Nephron (organoid): ENCODE measurements around the gene MSANTD4.
"Not testable (repeated sequence)": the region's sequence is repeated elsewhere in the genome, so short reads cannot be mapped to it uniquely, and the experiment has no call there.

Experiments
- H3K27ac Mint-ChIP-seq, 3 experiments: 2 replicates each; pipeline ENCODE4 v1.8.0; 2020; ENCODE audit warnings: mixed read lengths in 3 of 3, mild to moderate bottlenecking in 2 of 3, moderate library complexity in 1 of 3
- H3K27me3 Mint-ChIP-seq: 2 replicates; pipeline ENCODE4 v1.8.0; 2021; ENCODE audit warnings: low read depth, mild to moderate bottlenecking, moderate library complexity, mixed read lengths
- H3K36me3 Mint-ChIP-seq: 2 replicates; pipeline ENCODE4 v1.8.0; 2020; ENCODE audit warnings: low read depth, mixed read lengths
- H3K4me1 Mint-ChIP-seq: 2 replicates; pipeline ENCODE4 v1.8.0; 2020; ENCODE audit warnings: mixed read lengths
- H3K4me3 Mint-ChIP-seq, 3 experiments: 2 replicates each; pipeline ENCODE4 v1.8.0; 2020; ENCODE audit warnings: mild to moderate bottlenecking in 3 of 3, mixed read lengths in 3 of 3, moderate library complexity in 2 of 3
- H3K9me3 Mint-ChIP-seq: 2 replicates; pipeline ENCODE4 v1.8.0; 2020; ENCODE audit warnings: mixed read lengths
- CTCF ChIP-seq, 3 experiments: fragments of 200-600 bp; sonication (generic); IDR thresholded peaks; one replicate each; pipeline ENCODE4 v1.5.0; 2021; ENCODE audit warnings: antibody characterized with exemption in 3 of 3; ENCODE audit not compliant: unreplicated experiment in 3 of 3

Gene MSANTD4

GRCh38 chr11:106059617-106060016, 37.6 kb upstream of the MSANTD4 start:
- Mint-ChIP-seq H3K9me3 (no peaks in the 10 kb centered on the region), H3K27me3 (no peaks in the 10 kb centered on the region), H3K4me1 (no peaks in the 10 kb centered on the region), H3K36me3 (peaks cover 8% of the 10 kb centered on the region), H3K27ac (no peak overlapping the region), H3K4me3 (no peak overlapping the region)
- no peak for TF ChIP-seq CTCF (IDR thresholded peaks at IDR 0.05; ENCODE audit: unreplicated experiment in 3 of 3)

GRCh38 chr11:106058377-106058776, 36.3 kb upstream of the MSANTD4 start:
- H3K9me3 Mint-ChIP-seq, H3K36me3 Mint-ChIP-seq, H3K27ac Mint-ChIP-seq, H3K4me1 Mint-ChIP-seq, H3K4me3 Mint-ChIP-seq, H3K27me3 Mint-ChIP-seq: not testable (repeated sequence)

GRCh38 chr11:106051103-106051502, 29.1 kb upstream of the MSANTD4 start:
- Mint-ChIP-seq H3K9me3 (no peaks in the 10 kb centered on the region), H3K36me3 (no peaks in the 10 kb centered on the region), H3K4me3 (no peak overlapping the region), H3K27ac (no peak overlapping the region), H3K27me3 (no peaks in the 10 kb centered on the region), H3K4me1 (no peaks in the 10 kb centered on the region)
- no peak for TF ChIP-seq CTCF (IDR thresholded peaks at IDR 0.05; ENCODE audit: unreplicated experiment in 3 of 3)

GRCh38 chr11:106049727-106050476, 27.9 kb upstream of the MSANTD4 start:
- no peaks in the 10 kb centered on the region for H3K36me3 Mint-ChIP-seq
- peak overlapping the region in 1 of 3 experiments; percentile 1 for H3K27ac Mint-ChIP-seq
- H3K4me3 Mint-ChIP-seq, result no peak overlapping the region
- no peaks in the 10 kb centered on the region for H3K9me3 Mint-ChIP-seq
- H3K4me1 Mint-ChIP-seq, result no peaks in the 10 kb centered on the region
- H3K27me3 Mint-ChIP-seq, result no peaks in the 10 kb centered on the region
- TF ChIP-seq CTCF (IDR thresholded peaks at IDR 0.05; ENCODE audit: unreplicated experiment in 3 of 3), result no peak

GRCh38 chr11:106047631-106048030, 25.6 kb upstream of the MSANTD4 start:
- H3K27ac Mint-ChIP-seq, result no peak overlapping the region
- no peak for TF ChIP-seq CTCF (IDR thresholded peaks at IDR 0.05; ENCODE audit: unreplicated experiment in 3 of 3)
- H3K4me1 Mint-ChIP-seq, result no peaks in the 10 kb centered on the region
- H3K27me3 Mint-ChIP-seq, result no peaks in the 10 kb centered on the region
- H3K9me3 Mint-ChIP-seq, result no peaks in the 10 kb centered on the region
- H3K4me3 Mint-ChIP-seq, result no peak overlapping the region
- H3K36me3 Mint-ChIP-seq, result no peaks in the 10 kb centered on the region

GRCh38 chr11:106043540-106043939, 21.5 kb upstream of the MSANTD4 start:
- Mint-ChIP-seq H3K4me1 (no peaks in the 10 kb centered on the region), H3K9me3 (no peaks in the 10 kb centered on the region), H3K27me3 (no peaks in the 10 kb centered on the region), H3K36me3 (no peaks in the 10 kb centered on the region), H3K4me3 (no peak overlapping the region), H3K27ac (no peak overlapping the region)
- TF ChIP-seq CTCF (IDR thresholded peaks at IDR 0.05; ENCODE audit: unreplicated experiment in 3 of 3), result no peak
